GM12872 (cell line): Measurements from ENCODE around the gene SUMO2.

Source experiments
- TF ChIP-seq, protein P1 (sequence below): IDR thresholded peaks from 3 replicates; pipeline ENCODE4 v1.5.1; 2011; ENCODE audit warnings: low read depth, mild to moderate bottlenecking, low read length, moderate library complexity; ENCODE audit not compliant: insufficient read depth

The SUMO2 gene

DNA sequence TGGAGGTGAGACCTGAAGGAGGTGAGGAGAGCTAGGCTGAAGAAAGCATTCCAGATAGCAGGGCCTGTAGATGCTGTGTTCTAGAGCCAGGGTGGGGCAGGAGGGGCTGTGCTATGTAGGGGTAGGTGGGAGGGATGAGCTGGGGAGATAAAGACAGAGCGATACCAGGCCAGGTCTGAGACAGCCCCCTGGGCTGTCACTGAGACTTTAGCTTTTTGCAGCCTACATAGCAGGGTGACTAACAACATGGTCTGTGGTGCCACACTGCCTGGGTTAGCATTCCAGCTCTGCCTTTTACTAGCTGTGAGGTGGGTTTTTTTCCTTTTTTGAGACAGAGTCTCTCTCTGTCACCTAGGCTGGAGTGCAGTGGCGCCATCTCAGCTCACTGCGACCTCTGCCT lies 37.1 kb upstream of the SUMO2 start:
- TF ChIP-seq, protein P1, sequence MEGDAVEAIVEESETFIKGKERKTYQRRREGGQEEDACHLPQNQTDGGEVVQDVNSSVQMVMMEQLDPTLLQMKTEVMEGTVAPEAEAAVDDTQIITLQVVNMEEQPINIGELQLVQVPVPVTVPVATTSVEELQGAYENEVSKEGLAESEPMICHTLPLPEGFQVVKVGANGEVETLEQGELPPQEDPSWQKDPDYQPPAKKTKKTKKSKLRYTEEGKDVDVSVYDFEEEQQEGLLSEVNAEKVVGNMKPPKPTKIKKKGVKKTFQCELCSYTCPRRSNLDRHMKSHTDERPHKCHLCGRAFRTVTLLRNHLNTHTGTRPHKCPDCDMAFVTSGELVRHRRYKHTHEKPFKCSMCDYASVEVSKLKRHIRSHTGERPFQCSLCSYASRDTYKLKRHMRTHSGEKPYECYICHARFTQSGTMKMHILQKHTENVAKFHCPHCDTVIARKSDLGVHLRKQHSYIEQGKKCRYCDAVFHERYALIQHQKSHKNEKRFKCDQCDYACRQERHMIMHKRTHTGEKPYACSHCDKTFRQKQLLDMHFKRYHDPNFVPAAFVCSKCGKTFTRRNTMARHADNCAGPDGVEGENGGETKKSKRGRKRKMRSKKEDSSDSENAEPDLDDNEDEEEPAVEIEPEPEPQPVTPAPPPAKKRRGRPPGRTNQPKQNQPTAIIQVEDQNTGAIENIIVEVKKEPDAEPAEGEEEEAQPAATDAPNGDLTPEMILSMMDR, result no peak

DNA sequence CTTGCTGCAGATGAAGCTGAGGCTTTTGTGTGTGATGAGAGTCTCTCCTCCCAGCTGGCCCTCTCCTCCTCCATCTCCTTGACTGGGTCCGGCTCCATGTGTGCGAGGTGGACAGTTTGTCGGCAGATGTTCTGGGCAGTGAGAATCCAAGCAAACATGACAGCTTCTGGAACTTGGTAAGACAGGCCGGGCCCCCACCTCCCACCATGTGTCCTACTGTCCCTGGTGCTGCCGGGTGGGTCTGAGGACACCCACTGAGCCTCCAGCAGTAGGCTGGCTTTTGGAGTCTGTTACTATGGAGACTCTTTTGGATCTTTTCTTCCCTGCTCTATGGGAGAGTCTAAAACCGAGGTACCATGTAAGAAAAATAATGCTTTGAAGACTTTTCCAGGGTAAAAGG lies 35.4 kb upstream of the SUMO2 start:
- TF ChIP-seq, protein P1, result no peak

GRCh38 chr17:75209061-75209460 lies 26.3 kb upstream of the SUMO2 start:
- TF ChIP-seq, protein P1, result no peak

- TF ChIP-seq, protein P1, result no peak
Measured at GRCh38 chr17:75208161-75208560, 25.4 kb upstream of the SUMO2 start.

- TF ChIP-seq, protein P1, result no peak
Measured at GRCh38 chr17:75207760-75208159, 25.0 kb upstream of the SUMO2 start.

DNA sequence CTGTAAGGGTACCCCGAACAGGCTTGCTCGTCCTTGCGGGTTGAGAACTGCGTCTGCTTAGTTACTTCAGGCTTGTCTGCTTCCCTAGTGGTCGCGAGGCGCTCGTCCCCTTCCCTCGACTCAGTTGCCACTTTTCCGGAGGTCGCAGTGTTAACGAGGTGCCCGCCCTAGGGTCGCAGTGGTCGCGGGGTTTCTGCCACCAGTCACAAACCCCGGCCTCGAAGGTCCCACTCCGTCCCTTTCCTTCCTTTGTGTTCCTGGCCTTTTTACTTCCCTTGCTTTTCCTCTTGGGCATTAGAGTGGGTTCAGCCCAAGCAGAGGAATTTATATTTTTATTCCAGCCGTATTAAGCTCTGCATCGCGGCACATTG lies 23.0 kb upstream of the SUMO2 start:
- TF ChIP-seq, protein P1, result peak; percentile 37; the same call in 1 of the 3 replicates

GRCh38 chr17:75205037-75205792 lies 22.5 kb upstream of the SUMO2 start, which contains the start of gene NUP85:
Gene NUP85, plus strand, starts transcription at chr17:75205679. Its CDS starts 83 bp downstream, at chr17:75205762.
- TF ChIP-seq, protein P1, result no peak
